ENCODE measurements around the gene SHB.

Gene SHB

GRCh38 chr9:37880916-37881479 is 188.0 kb downstream of the SHB start:
- DNase-seq, result no peak

- DNase-seq, result no peak
Observed at GRCh38 chr9:37876376-37876775, 192.7 kb downstream of the SHB start.

GRCh38 chr9:37873955-37874354 is 195.1 kb downstream of the SHB start:
- DNase-seq, result no peak

GRCh38 chr9:37870799-37871176 is 198.2 kb downstream of the SHB start:
- DNase-seq, result no peak

- no peak for DNase-seq
Observed at GRCh38 chr9:37870081-37870798, 198.8 kb downstream of the SHB start.
